NAMALWA (cell line): ENCODE results near the gene ANTXR2.
A peak's percentile ranks its signal among the peaks of the same experiment; 100 is the strongest.
"Not testable (repeated sequence)": the region's sequence is repeated elsewhere in the genome, so short reads cannot be mapped to it uniquely, and the experiment has no call there.

Experiments
- DNase-seq: peaks from one replicate; pipeline ENCODE4 v3.0.0-alpha.2; 2015; ENCODE audit warnings: low spot score

ANTXR2 gene

GRCh38 chr4:80072744-80073472, at the start of gene ANTXR2:
Gene ANTXR2, minus strand, starts transcription at chr4:80073229. Its CDS starts 669 bp downstream, at chr4:80072560.
- DNase-seq: peak; percentile 65

DNA sequence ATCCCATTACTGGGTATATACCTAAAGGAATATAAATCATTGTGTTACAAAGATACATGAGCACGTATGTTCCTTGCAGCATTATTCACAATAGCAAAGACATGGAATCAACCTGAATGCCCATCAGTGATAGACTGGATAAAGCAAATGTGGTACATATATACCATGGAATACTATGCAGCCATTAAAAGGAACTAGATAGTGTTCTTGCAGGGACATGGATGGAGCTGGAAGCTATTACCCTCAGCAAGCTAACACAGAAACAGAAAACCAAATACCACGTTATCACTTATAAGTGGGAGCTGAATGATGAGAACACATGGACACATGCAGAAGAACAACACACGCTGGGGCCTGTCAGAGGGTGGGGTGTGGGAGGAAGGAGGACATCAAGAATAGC, 48.8 kb upstream of the ANTXR2 start:
- not testable (repeated sequence) for DNase-seq

DNA sequence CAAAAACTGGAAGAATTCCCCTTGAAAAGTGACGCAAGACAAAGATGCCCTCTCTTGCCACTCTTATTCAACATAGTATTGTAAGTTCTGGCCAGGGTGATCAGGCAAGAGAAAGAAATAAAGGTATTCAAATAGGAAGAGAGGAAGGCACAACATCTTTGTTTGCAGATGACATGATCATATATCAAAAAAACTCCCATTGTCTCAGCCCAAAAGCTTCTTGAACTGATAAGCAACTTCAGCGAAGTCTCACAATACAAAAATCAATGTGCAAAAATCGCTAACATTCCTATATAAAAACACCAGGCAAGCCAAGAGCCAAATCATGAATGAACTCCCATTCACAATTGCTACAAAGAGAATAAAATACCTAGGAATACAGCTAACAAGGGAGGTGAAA, 46.6 kb upstream of the ANTXR2 start:
- DNase-seq: not testable (repeated sequence)

- no peak for DNase-seq
Measured at GRCh38 chr4:80116516-80116915, 43.5 kb upstream of the ANTXR2 start.

DNA sequence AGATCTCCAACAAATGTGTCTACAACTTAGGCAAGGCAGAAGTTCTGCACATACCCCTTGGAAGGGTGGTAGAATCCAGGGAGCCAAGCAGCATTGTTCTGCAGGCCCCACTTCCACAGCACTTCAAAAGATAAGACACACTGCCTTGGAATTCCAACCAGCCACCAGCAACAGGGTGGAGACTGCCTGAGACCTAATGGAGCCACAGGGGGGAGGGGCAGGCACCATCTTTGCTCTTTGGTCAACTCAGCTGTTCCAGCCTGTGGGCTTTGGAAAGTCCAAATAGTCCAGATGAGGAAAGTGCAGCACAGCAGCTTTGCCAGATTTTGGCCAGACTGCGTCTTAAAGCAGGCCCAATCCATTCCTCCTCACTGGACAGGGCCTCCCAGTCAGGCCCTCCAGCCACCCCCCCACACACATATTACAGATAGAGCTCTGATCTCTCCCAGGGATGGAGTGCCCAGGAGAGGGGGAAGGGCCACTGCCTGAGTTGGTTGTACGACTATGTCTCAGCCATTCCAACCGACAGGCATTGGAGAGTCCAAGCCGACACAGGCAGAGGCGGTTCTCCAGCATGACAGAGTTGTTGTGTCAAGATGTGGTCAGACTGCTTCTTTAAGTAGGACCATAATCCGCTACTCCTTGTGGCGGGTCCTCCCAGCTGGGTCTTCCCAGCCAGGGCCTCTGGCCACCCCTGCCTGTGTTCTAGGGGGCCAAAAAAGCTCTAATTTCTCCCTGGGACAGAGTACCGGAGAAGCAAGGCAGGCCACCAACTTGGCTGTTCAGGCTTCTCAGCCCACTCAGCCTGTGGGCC, 42.5 kb upstream of the ANTXR2 start:
- DNase-seq: no peak

DNA sequence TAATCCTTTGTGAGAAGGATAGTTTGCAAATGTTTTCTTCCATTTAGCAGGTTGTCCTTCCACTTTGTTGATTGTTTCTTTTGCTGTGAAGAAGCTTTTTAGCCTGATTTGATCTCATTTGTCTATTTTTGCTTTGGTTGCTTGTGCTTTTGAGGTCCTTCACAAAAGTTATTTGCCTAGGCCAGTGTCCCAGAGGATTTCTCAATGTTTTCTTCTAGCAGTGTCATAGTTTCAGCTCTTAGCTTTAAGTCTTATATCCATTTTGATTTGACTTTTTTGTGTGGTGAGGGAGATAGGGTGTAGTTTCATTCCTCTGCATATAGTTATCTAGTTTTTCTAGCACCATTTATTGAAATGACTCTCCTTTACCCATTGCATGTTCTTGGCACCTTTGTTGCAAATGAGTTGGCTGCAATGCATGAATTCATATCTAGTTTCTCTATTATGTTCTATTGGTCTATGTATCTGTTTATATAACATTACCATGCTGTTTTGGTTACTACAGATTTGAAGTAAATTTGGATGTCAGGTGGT, 41.8 kb upstream of the ANTXR2 start:
- DNase-seq: no peak

DNA sequence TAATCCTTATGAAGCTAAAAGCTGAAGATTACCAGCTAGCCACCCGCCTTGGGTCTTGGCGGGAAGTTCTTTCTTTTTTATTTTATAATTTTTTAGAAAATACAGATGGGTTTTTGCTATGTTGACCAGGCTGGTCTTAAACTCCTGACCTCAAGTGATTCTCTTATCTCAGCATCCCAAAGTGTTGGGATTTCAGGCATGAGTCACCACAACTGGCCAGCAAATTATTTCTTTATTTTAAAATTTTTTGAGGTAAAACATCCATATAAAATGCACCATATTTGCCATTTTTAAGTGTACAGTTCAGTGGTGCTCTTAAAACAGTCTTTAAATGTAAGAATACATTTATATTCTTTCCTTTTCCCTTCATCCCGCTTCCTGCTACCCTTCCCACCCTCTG, 40.6 kb upstream of the ANTXR2 start:
- DNase-seq: no peak

- DNase-seq: no peak
Measured at GRCh38 chr4:80112236-80112635, 39.2 kb upstream of the ANTXR2 start.

GRCh38 chr4:80111276-80111675, 38.2 kb upstream of the ANTXR2 start:
- no peak for DNase-seq

DNA sequence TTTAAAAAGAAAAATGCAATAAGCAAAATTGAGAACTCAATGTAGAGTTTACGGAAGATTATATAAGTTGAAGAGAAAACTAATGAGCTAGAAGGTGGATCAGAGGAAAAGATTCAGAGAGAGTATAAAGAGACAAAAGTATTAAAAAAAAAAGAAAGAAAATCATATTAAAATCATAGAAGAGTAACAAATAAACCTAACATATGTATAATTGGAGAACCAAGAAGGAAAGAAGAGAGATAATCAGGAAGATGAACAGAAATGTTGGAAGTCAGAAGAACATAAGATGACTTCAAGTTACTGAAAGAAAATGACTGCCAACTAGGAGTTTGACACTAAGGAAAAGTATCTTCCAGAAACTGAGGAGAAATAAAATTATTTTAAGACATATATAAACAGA, 34.3 kb upstream of the ANTXR2 start:
- DNase-seq: no peak

- no peak for DNase-seq
Measured at GRCh38 chr4:80104927-80105326, 31.9 kb upstream of the ANTXR2 start.

DNA sequence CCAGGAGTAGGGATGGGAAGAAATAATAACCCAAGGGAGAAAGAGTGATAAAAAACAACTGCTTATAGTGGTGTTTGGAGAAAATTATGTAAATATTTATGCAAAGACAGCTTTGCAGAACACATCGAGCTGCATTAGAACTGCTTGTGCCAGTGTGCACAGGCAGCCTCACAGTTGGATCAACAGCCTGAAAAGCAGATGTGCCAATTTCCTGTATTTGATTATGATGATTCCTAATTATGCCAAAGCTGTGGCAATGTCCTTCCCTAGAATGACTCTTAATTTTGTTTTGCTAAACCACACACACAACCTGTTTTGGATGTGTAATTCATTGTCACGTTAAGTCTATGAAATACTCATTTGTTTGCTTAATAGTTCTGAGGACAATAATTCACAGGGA, 30.6 kb upstream of the ANTXR2 start:
- no peak for DNase-seq

DNA sequence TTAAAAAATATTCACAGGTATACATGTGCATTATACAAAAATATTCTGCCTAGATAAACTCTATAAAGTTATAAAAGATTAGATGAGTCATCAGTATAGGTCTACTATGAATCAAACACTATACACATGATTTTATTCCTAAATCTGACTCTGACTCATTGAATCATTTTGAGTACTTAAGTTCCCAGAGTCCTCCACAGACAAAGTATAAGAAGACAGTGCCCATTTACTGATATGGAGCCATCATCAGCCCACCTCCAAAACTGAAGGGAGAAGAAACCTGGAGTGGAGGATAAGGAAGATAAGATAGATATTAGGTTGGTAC, 28.7 kb upstream of the ANTXR2 start:
- no peak for DNase-seq

DNA sequence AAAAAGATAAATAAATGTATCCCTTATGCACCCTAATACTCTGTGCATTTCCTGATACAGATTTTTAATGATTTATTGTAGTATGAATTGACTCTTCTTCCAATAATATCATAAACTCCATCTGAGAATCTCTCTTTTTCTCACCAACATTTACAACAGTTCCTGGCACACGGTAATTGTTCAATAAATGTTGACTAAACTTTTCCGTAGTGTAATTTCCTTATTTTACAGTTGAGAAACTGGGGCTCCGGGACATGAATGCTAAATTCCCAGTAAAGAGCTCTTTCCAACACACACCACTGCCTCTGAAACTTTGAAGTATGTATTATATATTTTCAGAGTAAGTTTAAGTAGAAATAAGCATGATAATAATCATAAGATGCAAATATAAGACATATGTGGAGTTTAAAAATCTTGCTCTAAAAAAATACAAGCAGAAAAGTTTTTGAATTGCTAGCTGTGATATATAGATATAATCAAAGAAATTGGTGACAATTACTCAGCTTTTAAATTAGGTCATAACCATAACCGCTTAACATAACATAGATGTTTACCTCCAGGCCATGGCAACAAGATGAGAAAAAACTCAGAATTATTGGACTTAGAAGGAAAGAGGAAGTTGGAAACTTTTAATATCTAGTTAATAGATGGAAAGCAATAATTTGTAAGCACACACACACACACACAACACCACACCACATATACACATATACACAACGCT, 28.2 kb upstream of the ANTXR2 start:
- DNase-seq: no peak

GRCh38 chr4:80099671-80100070, 26.6 kb upstream of the ANTXR2 start:
- DNase-seq: no peak

GRCh38 chr4:80098635-80099034, 25.6 kb upstream of the ANTXR2 start:
- no peak for DNase-seq

- DNase-seq: no peak
Measured at GRCh38 chr4:80097400-80098177, 24.6 kb upstream of the ANTXR2 start.

DNA sequence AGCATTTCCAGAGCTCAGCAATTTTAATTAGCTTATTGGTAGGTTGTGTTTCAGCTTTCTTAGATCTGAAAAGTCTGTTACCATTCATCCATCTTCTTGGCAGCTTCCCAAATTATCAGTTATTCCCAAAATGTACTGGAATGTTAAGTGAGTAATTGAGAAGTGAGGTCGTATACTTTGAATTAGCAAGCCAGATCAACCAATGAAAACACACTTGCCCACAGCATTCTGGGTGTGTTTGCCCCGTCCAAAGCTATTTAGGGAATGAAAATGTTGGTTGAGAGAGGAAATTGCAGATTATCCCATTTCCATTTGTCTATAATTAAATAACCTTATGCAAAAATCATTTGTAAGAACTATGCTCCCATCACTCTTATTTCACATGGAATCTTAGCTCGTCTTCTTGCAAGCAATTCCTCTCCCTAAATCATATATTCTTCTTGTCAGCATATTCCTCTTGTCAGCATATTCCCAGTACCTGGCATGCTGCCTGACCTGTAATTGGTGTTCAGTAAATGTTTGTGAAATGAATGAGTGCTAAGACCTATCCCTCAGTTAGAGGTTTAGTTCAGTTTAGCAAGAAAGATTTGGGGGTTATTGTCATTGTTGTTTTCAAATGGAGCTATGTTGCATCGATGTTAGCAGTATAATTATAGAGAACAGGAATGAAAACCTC, 23.3 kb upstream of the ANTXR2 start:
- DNase-seq: no peak

DNA sequence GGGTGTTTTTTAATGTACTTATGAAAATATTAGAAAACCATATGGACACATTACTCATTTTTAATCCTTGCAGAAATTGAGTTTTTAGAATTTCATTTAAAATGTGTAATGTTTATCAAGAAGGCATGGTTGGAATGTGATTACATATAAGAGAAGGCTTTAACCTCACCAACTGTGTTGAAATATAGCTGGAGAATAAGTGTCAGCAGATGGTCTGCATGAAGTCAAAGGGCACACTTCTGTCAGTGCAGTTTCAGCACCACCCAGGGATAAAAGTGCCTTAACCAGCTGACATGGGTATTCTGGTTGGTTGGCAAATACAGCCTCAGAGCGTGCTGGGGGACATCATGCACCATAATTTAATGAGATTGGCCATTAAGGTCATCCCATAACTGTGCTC, 21.2 kb upstream of the ANTXR2 start:
- DNase-seq: no peak

DNA sequence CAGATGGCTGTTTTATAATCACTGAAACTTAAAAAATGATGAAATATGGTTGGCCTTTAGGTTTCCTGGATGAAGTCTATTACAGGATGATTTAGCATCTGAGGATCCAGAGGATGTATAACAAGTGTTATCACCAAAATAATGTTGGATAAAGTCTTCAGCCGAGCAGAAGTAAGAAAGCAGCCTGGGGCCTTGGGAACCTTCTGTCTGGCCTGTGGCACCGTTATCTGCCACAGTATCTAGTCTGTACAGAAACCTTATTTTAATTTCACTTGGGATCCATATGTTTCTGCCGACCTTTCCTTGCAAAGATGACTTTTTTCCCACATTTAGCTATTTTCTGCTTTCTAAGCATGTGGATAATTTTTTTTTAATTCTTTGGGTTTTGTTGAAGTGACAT, 20.5 kb upstream of the ANTXR2 start:
- DNase-seq: no peak

GRCh38 chr4:80092847-80093246, 19.8 kb upstream of the ANTXR2 start:
- DNase-seq: no peak
